SK-N-SH treated with all-trans-retinoic acid at 6 μM for 48 hours (cell line): ENCODE measurements around the gene DNHD1.
A peak's percentile ranks its signal among the peaks of the same experiment; 100 is the strongest.

Experiments
- ATAC-seq: fragments of 200-7000 bp; cut with Tn5 transposase; 3 replicates; pipeline ENCODE4 v1.9.1; 2020; ENCODE audit warnings: mild to moderate bottlenecking, moderate library complexity
- ARNTL ChIP-seq: fragments of 450-650 bp; formaldehyde crosslinking; IDR thresholded peaks from 2 replicates; pipeline ENCODE4 v1.5.0; 2020; ENCODE audit warnings: low read depth, mild to moderate bottlenecking, moderate library complexity, borderline replicate concordance
- BACH2 ChIP-seq: fragments of 250-450 bp; sonication (Bioruptor Pico); IDR thresholded peaks from 2 replicates; pipeline ENCODE4 v1.9.0; 2021; ENCODE audit warnings: mild to moderate bottlenecking, borderline replicate concordance
- CSDC2 ChIP-seq: fragments of 250-450 bp; sonication (Bioruptor Pico); IDR thresholded peaks from 2 replicates; pipeline ENCODE4 v1.5.0; 2020; ENCODE audit warnings: mild to moderate bottlenecking, moderate library complexity
- ESRRG ChIP-seq: fragments of 250-450 bp; sonication (Bioruptor Pico); IDR thresholded peaks from 2 replicates; pipeline ENCODE4 v1.6.1; 2021; ENCODE audit warnings: mild to moderate bottlenecking
- GLIS3 ChIP-seq: fragments of 250-450 bp; sonication (Bioruptor Pico); IDR thresholded peaks from 2 replicates; pipeline ENCODE4 v1.5.0; 2020; ENCODE audit warnings: mild to moderate bottlenecking, moderate library complexity
- ISL1 ChIP-seq: fragments of 250-450 bp; sonication (Bioruptor Pico); IDR thresholded peaks from 2 replicates; pipeline ENCODE4 v2.1.2; 2022; ENCODE audit warnings: mild to moderate bottlenecking, moderate library complexity
- OSR1 ChIP-seq: fragments of 250-450 bp; sonication (Bioruptor Pico); IDR thresholded peaks from 2 replicates; pipeline ENCODE4 v1.8.0; 2022; ENCODE audit warnings: moderate library complexity, mild to moderate bottlenecking, inconsistent platforms
- POU6F1 ChIP-seq: fragments of 250-450 bp; sonication (Bioruptor Pico); IDR thresholded peaks from 2 replicates; pipeline ENCODE4 v1.8.0; 2021; ENCODE audit warnings: low read depth, mild to moderate bottlenecking, moderate library complexity, borderline replicate concordance
- PPARA ChIP-seq: fragments of 250-450 bp; sonication (Bioruptor Pico); IDR thresholded peaks from 2 replicates; pipeline ENCODE4 v1.5.0; 2020; ENCODE audit warnings: mild to moderate bottlenecking, borderline replicate concordance
- SNAI2 ChIP-seq: fragments of 250-450 bp; sonication (Bioruptor Pico); IDR thresholded peaks from 2 replicates; pipeline ENCODE4 v1.5.0; 2020; ENCODE audit warnings: mild to moderate bottlenecking, moderate library complexity
- TCF4 ChIP-seq: fragments of 250-450 bp; sonication (Bioruptor Pico); IDR thresholded peaks from 2 replicates; pipeline ENCODE4 v1.8.0; 2021; ENCODE audit warnings: mild to moderate bottlenecking, moderate library complexity, borderline replicate concordance
- TOX ChIP-seq: fragments of 250-450 bp; sonication (Bioruptor Pico); IDR thresholded peaks from 2 replicates; pipeline ENCODE4 v1.8.0; 2021; ENCODE audit warnings: mild to moderate bottlenecking, moderate library complexity, borderline replicate concordance
- TSHZ2 ChIP-seq: fragments of 250-450 bp; sonication (Bioruptor Pico); IDR thresholded peaks from 2 replicates; pipeline ENCODE4 v1.5.0; 2020; ENCODE audit warnings: mild to moderate bottlenecking, moderate library complexity
- ZC3H10 ChIP-seq: fragments of 250-450 bp; sonication (Bioruptor Pico); IDR thresholded peaks from 2 replicates; pipeline ENCODE4 v1.5.1; 2021; ENCODE audit warnings: mild to moderate bottlenecking, moderate library complexity
- ZFP3 ChIP-seq: fragments of 250-450 bp; sonication (Bioruptor Pico); IDR thresholded peaks from 2 replicates; pipeline ENCODE4 v1.5.0; 2020; ENCODE audit warnings: mild to moderate bottlenecking, moderate library complexity
- ZNF70 ChIP-seq: fragments of 450-650 bp; formaldehyde crosslinking; IDR thresholded peaks from 2 replicates; pipeline ENCODE4 v1.5.0; 2020; ENCODE audit warnings: mild to moderate bottlenecking, moderate library complexity
- ZNF8 ChIP-seq: fragments of 450-650 bp; formaldehyde crosslinking; IDR thresholded peaks from 2 replicates; pipeline ENCODE4 v1.5.0; 2020; ENCODE audit warnings: mild to moderate bottlenecking, moderate library complexity
- TF ChIP-seq, protein P1 (sequence below): fragments of 250-450 bp; sonication (Bioruptor Pico); IDR thresholded peaks from 2 replicates; pipeline ENCODE4 v1.5.1; 2021; ENCODE audit warnings: mild to moderate bottlenecking, moderate library complexity
- TF ChIP-seq, protein P2 (sequence below): fragments of 250-450 bp; sonication (Bioruptor Pico); IDR thresholded peaks from 2 replicates; pipeline ENCODE4 v1.8.0; 2020; ENCODE audit warnings: mild to moderate bottlenecking, moderate library complexity, borderline replicate concordance

DNHD1 gene

GRCh38 chr11:6542727-6543126, 45.6 kb downstream of the DNHD1 start (continued):
- no peak for TF ChIP-seq TSHZ2 (CRISPR knock-in tag)
- TF ChIP-seq ZNF8, result no peak
- no peak for TF ChIP-seq ISL1 (CRISPR knock-in tag)
- TF ChIP-seq POU6F1, result no peak
- TF ChIP-seq, protein P1, sequence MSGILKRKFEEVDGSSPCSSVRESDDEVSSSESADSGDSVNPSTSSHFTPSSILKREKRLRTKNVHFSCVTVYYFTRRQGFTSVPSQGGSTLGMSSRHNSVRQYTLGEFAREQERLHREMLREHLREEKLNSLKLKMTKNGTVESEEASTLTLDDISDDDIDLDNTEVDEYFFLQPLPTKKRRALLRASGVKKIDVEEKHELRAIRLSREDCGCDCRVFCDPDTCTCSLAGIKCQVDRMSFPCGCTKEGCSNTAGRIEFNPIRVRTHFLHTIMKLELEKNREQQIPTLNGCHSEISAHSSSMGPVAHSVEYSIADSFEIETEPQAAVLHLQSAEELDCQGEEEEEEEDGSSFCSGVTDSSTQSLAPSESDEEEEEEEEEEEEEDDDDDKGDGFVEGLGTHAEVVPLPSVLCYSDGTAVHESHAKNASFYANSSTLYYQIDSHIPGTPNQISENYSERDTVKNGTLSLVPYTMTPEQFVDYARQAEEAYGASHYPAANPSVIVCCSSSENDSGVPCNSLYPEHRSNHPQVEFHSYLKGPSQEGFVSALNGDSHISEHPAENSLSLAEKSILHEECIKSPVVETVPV (CRISPR knock-in tag), result no peak

DNA sequence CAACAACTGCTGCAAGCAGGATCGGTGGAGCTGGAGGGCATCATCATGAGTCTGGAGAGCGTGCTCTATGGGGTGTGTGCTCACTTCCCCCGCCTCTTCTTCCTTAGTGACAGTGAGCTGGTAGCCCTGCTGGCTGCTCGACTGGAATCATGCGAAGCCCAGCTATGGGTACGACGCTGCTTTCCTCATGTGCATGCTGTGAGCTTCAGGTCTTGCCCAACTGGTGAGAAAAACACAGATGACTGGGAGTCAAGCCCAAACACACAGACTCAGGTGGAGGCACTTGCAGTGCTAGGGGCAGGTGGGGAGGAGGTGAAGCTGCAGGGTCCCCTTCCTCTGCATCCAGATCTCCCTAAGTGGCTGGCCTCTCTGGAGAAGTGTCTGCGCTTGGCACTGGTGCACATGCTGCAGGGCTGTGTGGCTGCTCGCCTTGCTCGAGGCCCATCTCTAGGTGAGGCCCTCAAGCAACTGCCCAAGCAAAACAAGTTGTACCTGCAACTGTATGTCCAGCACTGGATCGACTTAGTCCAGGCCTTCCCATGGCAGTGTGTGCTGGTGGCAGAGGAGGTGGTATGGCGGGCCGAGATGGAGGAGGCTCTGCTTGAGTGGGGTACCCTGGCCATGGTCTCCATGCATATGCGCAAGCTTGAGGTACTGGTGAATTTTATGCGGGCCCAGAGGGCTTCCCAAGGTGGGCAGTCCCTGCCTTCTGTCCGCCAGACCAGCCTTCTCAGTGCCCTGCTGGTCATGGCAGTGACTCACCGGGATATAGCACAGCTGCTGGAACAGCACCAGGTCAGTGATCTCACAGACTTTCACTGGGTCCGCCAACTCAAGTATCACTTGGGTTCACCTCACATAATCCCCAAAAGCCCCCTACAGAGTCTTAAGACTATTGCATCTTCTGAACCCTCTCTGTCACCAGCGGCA, 48.1 kb downstream of the DNHD1 start:
- TF ChIP-seq, protein P2, sequence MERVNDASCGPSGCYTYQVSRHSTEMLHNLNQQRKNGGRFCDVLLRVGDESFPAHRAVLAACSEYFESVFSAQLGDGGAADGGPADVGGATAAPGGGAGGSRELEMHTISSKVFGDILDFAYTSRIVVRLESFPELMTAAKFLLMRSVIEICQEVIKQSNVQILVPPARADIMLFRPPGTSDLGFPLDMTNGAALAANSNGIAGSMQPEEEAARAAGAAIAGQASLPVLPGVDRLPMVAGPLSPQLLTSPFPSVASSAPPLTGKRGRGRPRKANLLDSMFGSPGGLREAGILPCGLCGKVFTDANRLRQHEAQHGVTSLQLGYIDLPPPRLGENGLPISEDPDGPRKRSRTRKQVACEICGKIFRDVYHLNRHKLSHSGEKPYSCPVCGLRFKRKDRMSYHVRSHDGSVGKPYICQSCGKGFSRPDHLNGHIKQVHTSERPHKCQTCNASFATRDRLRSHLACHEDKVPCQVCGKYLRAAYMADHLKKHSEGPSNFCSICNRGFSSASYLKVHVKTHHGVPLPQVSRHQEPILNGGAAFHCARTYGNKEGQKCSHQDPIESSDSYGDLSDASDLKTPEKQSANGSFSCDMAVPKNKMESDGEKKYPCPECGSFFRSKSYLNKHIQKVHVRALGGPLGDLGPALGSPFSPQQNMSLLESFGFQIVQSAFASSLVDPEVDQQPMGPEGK (CRISPR knock-in tag), result no peak
- ATAC-seq, result peak; percentile 46

- no peak; the same call in 2 of the 3 replicates for ATAC-seq
- no peak for TF ChIP-seq ZFP3
- no peak for TF ChIP-seq TSHZ2 (CRISPR knock-in tag)
- TF ChIP-seq ARNTL (CRISPR knock-in tag), result no peak
- TF ChIP-seq PPARA (CRISPR knock-in tag), result no peak
- TF ChIP-seq ESRRG (CRISPR knock-in tag), result no peak
- no peak for TF ChIP-seq ZC3H10 (CRISPR knock-in tag)
- TF ChIP-seq SNAI2, result no peak
- TF ChIP-seq, protein P2 (CRISPR knock-in tag), result no peak
- no peak for TF ChIP-seq GLIS3 (CRISPR knock-in tag)
- no peak for TF ChIP-seq POU6F1
- TF ChIP-seq OSR1 (CRISPR knock-in tag), result no peak
- TF ChIP-seq CSDC2, result no peak
- TF ChIP-seq, protein P1 (CRISPR knock-in tag), result no peak
- TF ChIP-seq ZNF70 (CRISPR knock-in tag), result no peak
- no peak for TF ChIP-seq TOX
- TF ChIP-seq BACH2 (CRISPR knock-in tag), result no peak
- no peak for TF ChIP-seq TCF4 (CRISPR knock-in tag)
These were observed 49.0 kb downstream of the DNHD1 start for GRCh38 chr11:6545917-6546605.
